Activated CD8-positive, alpha-beta memory T cell treated with anti-CD3 and anti-CD28 coated beads, Interleukin-2, amount 10 ng/mL, durations not matched to agents 7 days and 5 days (primary cell): ENCODE data around the gene ADAMTS3. TPM values are rescaled to one million over a fixed set of nuclear protein-coding genes. Genes with fewer than 3 reads are reported as not detected.
A peak's percentile ranks its signal among the peaks of the same experiment; 100 is the strongest.

Source experiments
- ATAC-seq: fragments of 150-1000 bp; cut with Tn5 transposase; one replicate; pipeline ENCODE4 v1.10.0; 2021; ENCODE audit warnings: moderate library complexity
- CTCF ChIA-PET: fragments of 350-600 bp; sonication (Branson Sonifier 250); formaldehyde crosslinking; loops from one replicate; lab custom pipeline; 2021; ENCODE audit warnings: antibody characterized with exemption; lab: Charles Lee
- DNase-seq: peaks from one replicate; pipeline ENCODE4 v3.0.0-alpha.2; 2020
- H3K27ac Mint-ChIP-seq: one replicate; pipeline ENCODE4 v1.8.0; 2021; ENCODE audit warnings: mild to moderate bottlenecking, mixed read lengths
- H3K27me3 Mint-ChIP-seq: one replicate; pipeline ENCODE4 v1.8.0; 2021; ENCODE audit warnings: mixed read lengths
- H3K36me3 Mint-ChIP-seq: one replicate; pipeline ENCODE4 v1.8.0; 2021; ENCODE audit warnings: mild to moderate bottlenecking, mixed read lengths
- H3K4me1 Mint-ChIP-seq: one replicate; pipeline ENCODE4 v1.8.0; 2021; ENCODE audit warnings: mixed read lengths
- H3K4me3 Mint-ChIP-seq: one replicate; pipeline ENCODE4 v1.8.0; 2021; ENCODE audit warnings: mild to moderate bottlenecking, moderate library complexity, mixed read lengths
- H3K9me3 Mint-ChIP-seq: one replicate; pipeline ENCODE4 v1.8.0; 2022; ENCODE audit warnings: low read depth, mixed read lengths
- total RNA-seq, 2 experiments: library from RNA; stranded (reverse); gene quantifications; one replicate each; pipeline ENCODE4 v1.2.3, GENCODE V29; 2021

ADAMTS3 gene
- total RNA-seq, 2 experiments from 2014 or later, result not detected

GRCh38 chr4:72531322-72531721 lies 37.7 kb downstream of the ADAMTS3 start:
- no peaks in the 10 kb centered on the region for H3K27me3 Mint-ChIP-seq
- CTCF ChIA-PET, result no interaction called here
- no peaks in the 10 kb centered on the region for H3K36me3 Mint-ChIP-seq
- no peak overlapping the region for H3K27ac Mint-ChIP-seq
- DNase-seq, result no peak
- H3K9me3 Mint-ChIP-seq, result no peaks in the 10 kb centered on the region
- H3K4me1 Mint-ChIP-seq, result no peaks in the 10 kb centered on the region
- peak; percentile 60 for ATAC-seq
- no peak overlapping the region for H3K4me3 Mint-ChIP-seq

GRCh38 chr4:72529148-72529822 lies 39.7 kb downstream of the ADAMTS3 start:
- Mint-ChIP-seq H3K27me3 (no peaks in the 10 kb centered on the region), H3K9me3 (no peaks in the 10 kb centered on the region), H3K4me1 (no peaks in the 10 kb centered on the region), H3K36me3 (no peaks in the 10 kb centered on the region), H3K4me3 (no peak overlapping the region), H3K27ac (no peak overlapping the region)
- CTCF ChIA-PET, result no interaction called here
- ATAC-seq (peak; percentile 51), DNase-seq (no peak)

- no peak for ATAC-seq
- no peak for DNase-seq
- Mint-ChIP-seq H3K27ac (no peak overlapping the region), H3K27me3 (no peaks in the 10 kb centered on the region), H3K36me3 (no peaks in the 10 kb centered on the region), H3K9me3 (no peaks in the 10 kb centered on the region), H3K4me1 (no peaks in the 10 kb centered on the region), H3K4me3 (no peak overlapping the region)
- CTCF ChIA-PET, result no interaction called here
These were observed 41.9 kb downstream of the ADAMTS3 start for GRCh38 chr4:72527038-72527646.

GRCh38 chr4:72525938-72526337 lies 43.1 kb downstream of the ADAMTS3 start:
- Mint-ChIP-seq H3K27me3 (no peaks in the 10 kb centered on the region), H3K4me1 (no peaks in the 10 kb centered on the region), H3K27ac (no peak overlapping the region), H3K9me3 (no peaks in the 10 kb centered on the region), H3K36me3 (no peaks in the 10 kb centered on the region), H3K4me3 (no peak overlapping the region)
- ATAC-seq (no peak), DNase-seq (no peak)
- CTCF ChIA-PET, result no interaction called here

- no peak for ATAC-seq
- DNase-seq, result no peak
- Mint-ChIP-seq H3K4me1 (no peaks in the 10 kb centered on the region), H3K9me3 (no peaks in the 10 kb centered on the region), H3K36me3 (no peaks in the 10 kb centered on the region), H3K27me3 (no peaks in the 10 kb centered on the region), H3K4me3 (no peak overlapping the region), H3K27ac (no peak overlapping the region)
- CTCF ChIA-PET, result no interaction called here
These were observed 46.6 kb downstream of the ADAMTS3 start for GRCh38 chr4:72522440-72522839.

- H3K27me3 Mint-ChIP-seq, result no peaks in the 10 kb centered on the region
- CTCF ChIA-PET, result no interaction called here
- no peaks in the 10 kb centered on the region for H3K9me3 Mint-ChIP-seq
- ATAC-seq (no peak), DNase-seq (no peak)
- no peaks in the 10 kb centered on the region for H3K36me3 Mint-ChIP-seq
- no peak overlapping the region for H3K27ac Mint-ChIP-seq
- no peak overlapping the region for H3K4me3 Mint-ChIP-seq
- H3K4me1 Mint-ChIP-seq, result no peaks in the 10 kb centered on the region
These were observed 55.8 kb downstream of the ADAMTS3 start for GRCh38 chr4:72513227-72513626.

- no peak overlapping the region for H3K4me3 Mint-ChIP-seq
- ATAC-seq (no peak), DNase-seq (no peak)
- H3K27me3 Mint-ChIP-seq, result no peaks in the 10 kb centered on the region
- H3K27ac Mint-ChIP-seq, result no peak overlapping the region
- no peaks in the 10 kb centered on the region for H3K4me1 Mint-ChIP-seq
- H3K36me3 Mint-ChIP-seq, result no peaks in the 10 kb centered on the region
- no peaks in the 10 kb centered on the region for H3K9me3 Mint-ChIP-seq
- CTCF ChIA-PET, result no interaction called here
These were observed 61.1 kb downstream of the ADAMTS3 start for GRCh38 chr4:72507860-72508419.

- H3K4me1 Mint-ChIP-seq, result no peaks in the 10 kb centered on the region
- no peaks in the 10 kb centered on the region for H3K27me3 Mint-ChIP-seq
- H3K9me3 Mint-ChIP-seq, result no peaks in the 10 kb centered on the region
- no peaks in the 10 kb centered on the region for H3K36me3 Mint-ChIP-seq
- CTCF ChIA-PET, result no interaction called here
- DNase-seq (no peak), ATAC-seq (no peak)
- no peak overlapping the region for H3K4me3 Mint-ChIP-seq
- H3K27ac Mint-ChIP-seq, result no peak overlapping the region
These were observed 61.9 kb downstream of the ADAMTS3 start for GRCh38 chr4:72507167-72507566.

- no peaks in the 10 kb centered on the region for H3K27me3 Mint-ChIP-seq
- no peaks in the 10 kb centered on the region for H3K4me1 Mint-ChIP-seq
- no peak overlapping the region for H3K27ac Mint-ChIP-seq
- no peaks in the 10 kb centered on the region for H3K36me3 Mint-ChIP-seq
- no peak overlapping the region for H3K4me3 Mint-ChIP-seq
- DNase-seq, result no peak
- H3K9me3 Mint-ChIP-seq, result no peaks in the 10 kb centered on the region
- CTCF ChIA-PET, result interaction anchor here (1.3 kb wide), 1 partner anchor 515 kb away, joined by 3 read pairs; no protein-coding TSS in a partner anchor
- no peak for ATAC-seq
These were observed 63.7 kb downstream of the ADAMTS3 start for GRCh38 chr4:72505314-72505744.

GRCh38 chr4:72500214-72500613 lies 68.8 kb downstream of the ADAMTS3 start:
- CTCF ChIA-PET, result no interaction called here
- Mint-ChIP-seq H3K4me1 (no peaks in the 10 kb centered on the region), H3K9me3 (no peaks in the 10 kb centered on the region), H3K4me3 (no peak overlapping the region), H3K27ac (no peak overlapping the region), H3K27me3 (no peaks in the 10 kb centered on the region), H3K36me3 (no peaks in the 10 kb centered on the region)
- ATAC-seq (no peak), DNase-seq (no peak)

GRCh38 chr4:72496119-72496518 lies 72.9 kb downstream of the ADAMTS3 start:
- Mint-ChIP-seq H3K9me3 (no peaks in the 10 kb centered on the region), H3K36me3 (no peaks in the 10 kb centered on the region), H3K27me3 (no peaks in the 10 kb centered on the region), H3K4me1 (no peaks in the 10 kb centered on the region), H3K27ac (no peak overlapping the region), H3K4me3 (no peak overlapping the region)
- ATAC-seq, result no peak
- CTCF ChIA-PET, result no interaction called here
- DNase-seq, result no peak

- H3K4me1 Mint-ChIP-seq, result no peaks in the 10 kb centered on the region
- no peak for DNase-seq
- no peaks in the 10 kb centered on the region for H3K9me3 Mint-ChIP-seq
- H3K36me3 Mint-ChIP-seq, result no peaks in the 10 kb centered on the region
- CTCF ChIA-PET, result no interaction called here
- ATAC-seq, result no peak
- no peak overlapping the region for H3K4me3 Mint-ChIP-seq
- H3K27me3 Mint-ChIP-seq, result no peaks in the 10 kb centered on the region
- no peak overlapping the region for H3K27ac Mint-ChIP-seq
These were observed 74.9 kb downstream of the ADAMTS3 start for GRCh38 chr4:72494156-72494555.

GRCh38 chr4:72489267-72489666 lies 79.8 kb downstream of the ADAMTS3 start:
- CTCF ChIA-PET, result no interaction called here
- no peak for ATAC-seq
- no peak overlapping the region for H3K27ac Mint-ChIP-seq
- H3K36me3 Mint-ChIP-seq, result no peaks in the 10 kb centered on the region
- DNase-seq, result no peak
- no peaks in the 10 kb centered on the region for H3K4me1 Mint-ChIP-seq
- H3K9me3 Mint-ChIP-seq, result no peaks in the 10 kb centered on the region
- H3K4me3 Mint-ChIP-seq, result no peak overlapping the region
- H3K27me3 Mint-ChIP-seq, result no peaks in the 10 kb centered on the region

- no peak overlapping the region for H3K27ac Mint-ChIP-seq
- no peaks in the 10 kb centered on the region for H3K9me3 Mint-ChIP-seq
- no peaks in the 10 kb centered on the region for H3K4me1 Mint-ChIP-seq
- no peaks in the 10 kb centered on the region for H3K36me3 Mint-ChIP-seq
- CTCF ChIA-PET, result no interaction called here
- H3K27me3 Mint-ChIP-seq, result no peaks in the 10 kb centered on the region
- no peak overlapping the region for H3K4me3 Mint-ChIP-seq
- ATAC-seq (no peak), DNase-seq (no peak)
These were observed 82.0 kb downstream of the ADAMTS3 start for GRCh38 chr4:72486991-72487390.
